Measurements from ENCODE around the gene UPK1A. TPM values are rescaled to one million over a fixed set of nuclear protein-coding genes. Genes with fewer than 3 reads are reported as not detected.

UPK1A gene
- total and polyA plus RNA-seq, 2 of the 8 experiments (the other 6 are each of a cell fraction or from before 2014, with no cell fraction given): 0.56 to 9.9 TPM

DNA sequence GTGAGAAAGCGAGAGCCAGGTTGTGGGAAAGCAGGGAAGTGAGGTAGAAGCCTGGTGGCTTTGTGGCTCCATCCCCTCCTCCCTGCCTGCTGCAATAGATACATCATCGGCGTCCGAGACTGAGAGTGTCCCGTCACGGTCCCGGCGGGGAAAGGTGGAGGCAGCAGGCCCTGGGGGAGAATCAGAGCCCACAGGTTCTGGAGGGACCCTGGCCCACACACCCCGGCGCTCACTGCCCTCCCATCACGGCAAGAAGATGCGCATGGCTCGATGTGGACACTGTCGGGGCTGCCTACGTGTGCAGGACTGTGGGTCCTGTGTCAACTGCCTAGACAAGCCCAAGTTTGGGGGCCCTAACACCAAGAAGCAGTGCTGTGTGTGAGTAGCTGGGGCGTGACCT, 56.6 kb downstream of the UPK1A start:
- H3K27me3 ChIP-seq (replicated peaks in 1 of 4; ENCODE audit: control insufficient read depth in 3 of 4, extremely low read depth in 1 of 4, insufficient read depth in 3 of 4, low read length in 3 of 4): no peaks in the 10 kb centered on the region
- H3K9me3 ChIP-seq (ENCODE audit: insufficient read depth in 2 of 2, low read depth in 1 of 2, low read length in 1 of 2): no peaks in the 10 kb centered on the region
- FAIRE-seq (no peak), DNase-seq (ENCODE audit: low read depth in 1 of 2, low spot score in 2 of 2) (no peak)
- peaks cover 0 to 5% (median under 1%) of the 10 kb centered on the region in 4 experiments; a peak in 2 of 7 replicates for H3K4me1 ChIP-seq (replicated peaks in 1 of 4; ENCODE audit: control insufficient read depth in 3 of 4, insufficient read depth in 4 of 4, low read length in 3 of 4)
- H4K5ac ChIP-seq (ENCODE audit: insufficient read length, low read depth, low read length): no peak overlapping the region
- no peak overlapping the region for H3K18ac ChIP-seq (ENCODE audit: extremely low read depth, low read length)
- no peak overlapping the region for H4K8ac ChIP-seq (ENCODE audit: extremely low read depth, insufficient read depth, low read length)
- H2BK15ac ChIP-seq (ENCODE audit: low read length): no peak overlapping the region
- no peak overlapping the region for H3K27ac ChIP-seq (ENCODE audit: low read depth, low read length)
- H3K14ac ChIP-seq (ENCODE audit: insufficient read length): no peak overlapping the region
- H3K79me2 ChIP-seq (ENCODE audit: control insufficient read depth in 1 of 2, insufficient read depth in 2 of 2, low read length in 2 of 2): peaks cover 0 to 20% of the 10 kb centered on the region in 2 experiments; a peak in 2 of 4 replicates
- no peak overlapping the region for H3K4me2 ChIP-seq (ENCODE audit: insufficient read depth in 1 of 2, low read depth in 2 of 2, low read length in 2 of 2)
- WGBS, 2 experiments (ENCODE audit: extremely low coverage in 1 of 2, insufficient coverage in 1 of 2, insufficient read length in 1 of 2, insufficient replicate concordance in 2 of 2, low coverage in 1 of 2, low lambda C conversion rate in 2 of 2, missing lambda C conversion rate in 1 of 2): 97% methylated on average over 15 of the region's 16 CpGs; no CpG with 5 or more reads in 1 of the 2 experiments
- H3K36me3 ChIP-seq (ENCODE audit: control insufficient read depth in 2 of 4, insufficient read depth in 4 of 4, low read length in 3 of 4): peaks cover 36 to 58% (median 50%) of the 10 kb centered on the region in 4 experiments
- peaks cover 8% of the 10 kb centered on the region for H3K79me1 ChIP-seq (ENCODE audit: low read depth, low read length)
- peaks cover 3% of the 10 kb centered on the region; the same call in 1 of the 2 replicates for H3K23me2 ChIP-seq (ENCODE audit: low read depth, low read length)
- H4K20me1 ChIP-seq (replicated peaks in 1 of 2; ENCODE audit: control insufficient read depth in 1 of 2, insufficient read depth in 2 of 2, low read length in 2 of 2): peaks cover 7 to 16% of the 10 kb centered on the region in 2 experiments
- no peak overlapping the region for H2BK20ac ChIP-seq (ENCODE audit: low read length)
- no peak overlapping the region for H2AK5ac ChIP-seq (ENCODE audit: low read depth, low read length)
- H2BK5ac ChIP-seq (ENCODE audit: low read depth, low read length): no peak overlapping the region
- H3K9ac ChIP-seq (replicated peaks in 1 of 4; ENCODE audit: extremely low read depth in 1 of 4, low read depth in 3 of 4, low read length in 3 of 4): no peak overlapping the region
- no peak overlapping the region for H4K91ac ChIP-seq (replicated peaks; ENCODE audit: insufficient read length, low read length)
- H2BK120ac ChIP-seq (replicated peaks; ENCODE audit: low read depth, low read length): no peak overlapping the region
- H3K4me3 ChIP-seq (ENCODE audit: extremely low read depth in 1 of 4, insufficient read depth in 2 of 4, low read depth in 3 of 4, low read length in 4 of 4): no peak overlapping the region
- H3K23ac ChIP-seq (ENCODE audit: insufficient read length): no peak overlapping the region
- no peak overlapping the region for H2AFZ ChIP-seq (ENCODE audit: low read length)
- H2BK12ac ChIP-seq (ENCODE audit: low read depth, low read length): no peak overlapping the region
- no peak overlapping the region for H3K56ac ChIP-seq (replicated peaks; ENCODE audit: insufficient read length, low read depth, low read length)
- H3K4ac ChIP-seq (replicated peaks; ENCODE audit: insufficient read length, low read depth, low read length): no peak overlapping the region
- POLR2A ChIA-PET (ENCODE audit: partially characterized antibody): interaction anchor here (1.7 to 6.1 kb wide), 4 partner anchors 10 to 17 kb away, joined by 5 to 54 read pairs (median 24); no protein-coding TSS in a partner anchor
- CTCF ChIA-PET (ENCODE audit: partially characterized antibody): interaction anchor here (0.7 to 11.8 kb wide), 3 partner anchors 15 to 167 kb away, joined by 3 to 80 read pairs (median 3); partner anchors contain the start of gene IGFLR1
- TF ChIP-seq NRF1 (IDR thresholded peaks at IDR 0.05; ENCODE audit: low read depth, low read length) (no peak), KDM4A (IDR thresholded peaks at IDR 0.05; ENCODE audit: low read depth, low read length, severe bottlenecking) (no peak), TAF1 (IDR thresholded peaks at IDR 0.05; ENCODE audit: low read depth, low read length) (no peak), RBBP5 (IDR thresholded peaks at IDR 0.05; ENCODE audit: borderline replicate concordance, low read depth, low read length) (no peak), SAP30 (IDR thresholded peaks at IDR 0.05; ENCODE audit: insufficient read depth, insufficient replicate concordance, low read length) (no peak), HDAC2 (IDR thresholded peaks at IDR 0.05; ENCODE audit: borderline replicate concordance in 1 of 2, low read depth in 2 of 2, low read length in 2 of 2) (no peak), EZH2 (IDR thresholded peaks at IDR 0.05; ENCODE audit: low read depth, low read length, severe bottlenecking) (no peak), SRF (IDR thresholded peaks at IDR 0.05; ENCODE audit: low read depth, low read length) (no peak), KDM5A (IDR thresholded peaks at IDR 0.05; ENCODE audit: low read length) (no peak), POU5F1 (IDR thresholded peaks at IDR 0.05; ENCODE audit: low read depth, low read length) (no peak), MAFK (IDR thresholded peaks at IDR 0.05; ENCODE audit: low read depth, low read length) (no peak), BCL11A (IDR thresholded peaks at IDR 0.05; ENCODE audit: low read depth in 2 of 2, low read length in 2 of 2) (no peak), CHD1 (IDR thresholded peaks at IDR 0.05; ENCODE audit: low read depth, low read length) (no peak), CEBPB (IDR thresholded peaks at IDR 0.05; ENCODE audit: low read depth, low read length) (no peak)

Data from H1 (cell line).